Measurements from ENCODE around the gene COL11A1.
"Not testable (repeated sequence)": the region's sequence is repeated elsewhere in the genome, so short reads cannot be mapped to it uniquely, and the experiment has no call there.

The COL11A1 gene

GRCh38 chr1:103108376-103109150 is at the start of gene COL11A1:
TSS of gene COL11A1 (minus strand) at chr1:103108522. CDS start at chr1:103108178, 344 bp downstream.
- no peaks in the 10 kb centered on the region for H3K36me3 ChIP-seq (ENCODE audit: control insufficient read depth in 2 of 2, insufficient read depth in 2 of 2, low read length in 2 of 2)
- H3K9me3 ChIP-seq (ENCODE audit: control insufficient read depth in 2 of 2, low read length in 2 of 2): no peaks in the 10 kb centered on the region
- peak within 1 kb of the TSS; percentile 40 to 50 for H3K4me3 ChIP-seq (ENCODE audit: low read length in 2 of 2)
- H3K27ac ChIP-seq (ENCODE audit: low read depth in 2 of 2, low read length in 2 of 2): no peak within 1 kb of the TSS
- H3K9ac ChIP-seq (ENCODE audit: low read depth in 1 of 2, low read length in 2 of 2): no peak within 1 kb of the TSS
- H3K4me1 ChIP-seq (ENCODE audit: control insufficient read depth in 2 of 2, insufficient read depth in 2 of 2, low read length in 2 of 2): peaks cover 0 to 3% of the 10 kb centered on the region in 2 donors
- peaks cover 0 to 3% of the 10 kb centered on the region in 2 donors for H3K27me3 ChIP-seq (ENCODE audit: control insufficient read depth in 2 of 2, insufficient read depth in 2 of 2, low read length in 2 of 2)

GRCh38 chr1:103156966-103157365 is 48.6 kb upstream of the COL11A1 start:
- Histone ChIP-seq H3K4me1 (ENCODE audit: control insufficient read depth in 2 of 2, insufficient read depth in 2 of 2, low read length in 2 of 2) (no peaks in the 10 kb centered on the region), H3K27me3 (ENCODE audit: control insufficient read depth in 2 of 2, insufficient read depth in 2 of 2, low read length in 2 of 2) (no peaks in the 10 kb centered on the region), H3K27ac (ENCODE audit: low read depth in 2 of 2, low read length in 2 of 2) (no peak overlapping the region), H3K9me3 (ENCODE audit: control insufficient read depth in 2 of 2, low read length in 2 of 2) (no peaks in the 10 kb centered on the region), H3K9ac (ENCODE audit: low read depth in 1 of 2, low read length in 2 of 2) (no peak overlapping the region), H3K36me3 (ENCODE audit: control insufficient read depth in 2 of 2, insufficient read depth in 2 of 2, low read length in 2 of 2) (no peaks in the 10 kb centered on the region), H3K4me3 (ENCODE audit: low read length in 2 of 2) (no peak overlapping the region)

DNA sequence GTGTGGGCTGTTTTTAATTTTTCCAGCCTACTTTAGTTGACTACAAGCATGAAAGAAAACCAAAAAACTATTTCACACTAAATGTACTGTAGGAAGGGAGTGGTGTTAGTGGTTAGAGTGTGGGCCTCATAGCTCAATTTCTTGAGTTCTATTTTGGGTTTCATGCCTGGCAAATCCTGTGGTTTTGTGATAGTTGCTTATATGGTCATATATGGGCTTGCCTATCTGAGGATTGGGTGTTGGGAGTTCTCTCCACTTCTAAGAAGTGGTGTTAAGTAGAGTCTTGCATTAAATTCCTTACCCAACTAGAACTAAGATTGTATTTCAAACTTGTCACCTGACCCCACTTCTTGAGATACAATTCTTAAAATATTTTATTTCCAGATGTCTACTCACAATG is 37.8 kb upstream of the COL11A1 start:
- H3K27me3 ChIP-seq (ENCODE audit: control insufficient read depth in 2 of 2, insufficient read depth in 2 of 2, low read length in 2 of 2): no peaks in the 10 kb centered on the region
- no peak overlapping the region for H3K9ac ChIP-seq (ENCODE audit: low read depth in 1 of 2, low read length in 2 of 2)
- no peak overlapping the region for H3K27ac ChIP-seq (ENCODE audit: low read depth in 2 of 2, low read length in 2 of 2)
- H3K9me3 ChIP-seq (ENCODE audit: control insufficient read depth in 2 of 2, low read length in 2 of 2): no peaks in the 10 kb centered on the region
- H3K4me1 ChIP-seq (ENCODE audit: control insufficient read depth in 2 of 2, insufficient read depth in 2 of 2, low read length in 2 of 2): no peaks in the 10 kb centered on the region
- no peak overlapping the region for H3K4me3 ChIP-seq (ENCODE audit: low read length in 2 of 2)
- no peaks in the 10 kb centered on the region for H3K36me3 ChIP-seq (ENCODE audit: control insufficient read depth in 2 of 2, insufficient read depth in 2 of 2, low read length in 2 of 2)

DNA sequence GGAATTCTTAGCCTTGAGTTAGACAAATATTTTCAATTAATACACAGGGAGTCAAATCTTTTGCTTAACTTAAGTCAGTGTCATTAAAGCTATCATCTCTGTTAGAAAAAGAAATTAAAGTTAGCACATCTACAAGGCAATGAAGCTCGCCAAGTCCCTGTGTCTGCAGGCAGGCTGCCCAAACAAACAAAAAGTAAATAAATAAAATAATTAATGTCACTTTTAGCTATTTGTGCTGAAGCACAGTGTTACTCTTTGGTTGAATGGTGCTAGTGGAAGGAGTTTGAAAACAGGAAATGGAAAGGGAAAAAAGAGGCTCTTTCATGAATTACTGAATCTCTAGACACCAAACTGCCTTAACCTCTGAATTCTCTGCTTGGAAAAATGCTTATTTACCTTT is 37.1 kb upstream of the COL11A1 start:
- H3K27me3 ChIP-seq (ENCODE audit: control insufficient read depth in 2 of 2, insufficient read depth in 2 of 2, low read length in 2 of 2): no peaks in the 10 kb centered on the region
- H3K9ac ChIP-seq (ENCODE audit: low read depth in 1 of 2, low read length in 2 of 2): no peak overlapping the region
- no peak overlapping the region for H3K4me3 ChIP-seq (ENCODE audit: low read length in 2 of 2)
- no peak overlapping the region for H3K27ac ChIP-seq (ENCODE audit: low read depth in 2 of 2, low read length in 2 of 2)
- H3K36me3 ChIP-seq (ENCODE audit: control insufficient read depth in 2 of 2, insufficient read depth in 2 of 2, low read length in 2 of 2): no peaks in the 10 kb centered on the region
- H3K4me1 ChIP-seq (ENCODE audit: control insufficient read depth in 2 of 2, insufficient read depth in 2 of 2, low read length in 2 of 2): no peaks in the 10 kb centered on the region
- no peaks in the 10 kb centered on the region for H3K9me3 ChIP-seq (ENCODE audit: control insufficient read depth in 2 of 2, low read length in 2 of 2)

DNA sequence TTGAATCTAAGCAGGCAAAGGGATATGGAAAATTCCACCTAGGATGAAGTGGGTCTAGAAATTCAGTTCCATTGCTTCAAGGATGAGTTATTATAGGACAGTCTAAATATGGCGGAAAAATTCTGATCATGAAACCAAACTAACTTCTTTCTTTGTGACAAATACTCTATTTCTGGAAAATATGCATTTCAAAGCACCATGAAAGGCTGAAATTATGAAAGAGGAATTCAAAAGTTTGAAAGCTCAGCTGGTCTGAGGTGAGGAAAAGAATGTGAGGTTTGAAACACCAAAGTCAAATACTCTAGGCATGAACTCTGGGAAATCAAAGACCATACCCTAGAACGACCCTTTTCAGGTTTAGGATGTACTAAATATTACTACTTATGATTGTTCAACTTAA is 36.4 kb upstream of the COL11A1 start:
- H3K9me3 ChIP-seq (ENCODE audit: control insufficient read depth in 2 of 2, low read length in 2 of 2): no peaks in the 10 kb centered on the region
- H3K9ac ChIP-seq (ENCODE audit: low read depth in 1 of 2, low read length in 2 of 2): no peak overlapping the region
- no peaks in the 10 kb centered on the region for H3K36me3 ChIP-seq (ENCODE audit: control insufficient read depth in 2 of 2, insufficient read depth in 2 of 2, low read length in 2 of 2)
- H3K4me3 ChIP-seq (ENCODE audit: low read length in 2 of 2): no peak overlapping the region
- no peak overlapping the region for H3K27ac ChIP-seq (ENCODE audit: low read depth in 2 of 2, low read length in 2 of 2)
- H3K27me3 ChIP-seq (ENCODE audit: control insufficient read depth in 2 of 2, insufficient read depth in 2 of 2, low read length in 2 of 2): no peaks in the 10 kb centered on the region
- H3K4me1 ChIP-seq (ENCODE audit: control insufficient read depth in 2 of 2, insufficient read depth in 2 of 2, low read length in 2 of 2): no peaks in the 10 kb centered on the region

DNA sequence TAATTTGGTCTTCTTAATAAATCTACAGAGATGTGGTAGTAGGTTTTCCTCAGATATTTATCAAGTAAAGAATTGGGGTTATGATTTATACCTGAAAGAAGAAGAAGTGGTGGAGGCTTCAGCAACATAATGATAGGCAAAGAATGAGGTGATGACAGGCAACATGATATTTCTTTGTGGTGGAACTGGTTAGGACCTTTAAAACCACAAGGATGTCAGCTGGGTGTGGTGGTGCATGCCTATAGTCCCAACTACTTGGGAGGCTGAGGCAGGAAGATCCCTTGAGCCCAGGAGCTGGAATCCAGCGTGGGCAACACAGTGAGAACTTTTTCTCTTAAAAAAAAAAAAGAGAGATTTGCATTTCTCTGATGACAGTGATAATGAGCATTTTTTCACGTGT is 34.1 kb upstream of the COL11A1 start:
- H3K27ac ChIP-seq (ENCODE audit: low read depth in 2 of 2, low read length in 2 of 2): no peak overlapping the region
- no peaks in the 10 kb centered on the region for H3K27me3 ChIP-seq (ENCODE audit: control insufficient read depth in 2 of 2, insufficient read depth in 2 of 2, low read length in 2 of 2)
- H3K4me3 ChIP-seq (ENCODE audit: low read length in 2 of 2): no peak overlapping the region
- H3K9me3 ChIP-seq (ENCODE audit: control insufficient read depth in 2 of 2, low read length in 2 of 2): no peaks in the 10 kb centered on the region
- H3K9ac ChIP-seq (ENCODE audit: low read depth in 1 of 2, low read length in 2 of 2): no peak overlapping the region
- H3K36me3 ChIP-seq (ENCODE audit: control insufficient read depth in 2 of 2, insufficient read depth in 2 of 2, low read length in 2 of 2): no peaks in the 10 kb centered on the region
- H3K4me1 ChIP-seq (ENCODE audit: control insufficient read depth in 2 of 2, insufficient read depth in 2 of 2, low read length in 2 of 2): no peaks in the 10 kb centered on the region

DNA sequence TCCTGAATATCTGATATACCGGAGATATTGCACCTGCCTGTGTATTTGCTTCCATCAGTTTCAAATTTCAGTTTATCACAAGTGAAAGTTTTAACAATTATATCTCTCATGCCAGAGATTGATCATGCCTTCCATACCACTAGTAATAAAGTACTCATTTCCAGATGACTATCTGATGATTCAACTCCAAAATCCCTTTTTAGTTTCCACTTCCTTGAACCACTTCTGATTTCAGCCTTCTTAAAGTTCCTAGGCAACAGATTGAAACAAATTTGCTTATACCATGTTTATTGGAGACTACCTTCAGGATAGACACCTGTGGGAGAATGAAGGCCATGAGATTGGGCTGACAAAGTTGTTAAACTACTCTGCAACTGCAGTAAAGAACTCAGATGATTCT is 21.5 kb upstream of the COL11A1 start:
- H3K36me3 ChIP-seq (ENCODE audit: control insufficient read depth in 2 of 2, insufficient read depth in 2 of 2, low read length in 2 of 2): no peaks in the 10 kb centered on the region
- H3K27ac ChIP-seq (ENCODE audit: low read depth in 2 of 2, low read length in 2 of 2): no peak overlapping the region
- H3K4me1 ChIP-seq (ENCODE audit: control insufficient read depth in 2 of 2, insufficient read depth in 2 of 2, low read length in 2 of 2): no peaks in the 10 kb centered on the region
- H3K4me3 ChIP-seq (ENCODE audit: low read length in 2 of 2): no peak overlapping the region
- no peak overlapping the region for H3K9ac ChIP-seq (ENCODE audit: low read depth in 1 of 2, low read length in 2 of 2)
- no peaks in the 10 kb centered on the region for H3K9me3 ChIP-seq (ENCODE audit: control insufficient read depth in 2 of 2, low read length in 2 of 2)
- no peaks in the 10 kb centered on the region for H3K27me3 ChIP-seq (ENCODE audit: control insufficient read depth in 2 of 2, insufficient read depth in 2 of 2, low read length in 2 of 2)

- Histone ChIP-seq H3K27me3 (ENCODE audit: control insufficient read depth in 2 of 2, insufficient read depth in 2 of 2, low read length in 2 of 2) (no peaks in the 10 kb centered on the region), H3K4me3 (ENCODE audit: low read length in 2 of 2) (no peak overlapping the region), H3K27ac (ENCODE audit: low read depth in 2 of 2, low read length in 2 of 2) (no peak overlapping the region), H3K9me3 (ENCODE audit: control insufficient read depth in 2 of 2, low read length in 2 of 2) (no peaks in the 10 kb centered on the region), H3K9ac (ENCODE audit: low read depth in 1 of 2, low read length in 2 of 2) (no peak overlapping the region), H3K4me1 (ENCODE audit: control insufficient read depth in 2 of 2, insufficient read depth in 2 of 2, low read length in 2 of 2) (no peaks in the 10 kb centered on the region), H3K36me3 (ENCODE audit: control insufficient read depth in 2 of 2, insufficient read depth in 2 of 2, low read length in 2 of 2) (no peaks in the 10 kb centered on the region)
Observed at GRCh38 chr1:103129255-103129654, 20.9 kb upstream of the COL11A1 start.

- H3K27ac ChIP-seq (ENCODE audit: low read depth in 2 of 2, low read length in 2 of 2); H3K9me3 ChIP-seq (ENCODE audit: control insufficient read depth in 2 of 2, low read length in 2 of 2); H3K9ac ChIP-seq (ENCODE audit: low read depth in 1 of 2, low read length in 2 of 2); H3K36me3 ChIP-seq (ENCODE audit: control insufficient read depth in 2 of 2, insufficient read depth in 2 of 2, low read length in 2 of 2); H3K27me3 ChIP-seq (ENCODE audit: control insufficient read depth in 2 of 2, insufficient read depth in 2 of 2, low read length in 2 of 2); H3K4me3 ChIP-seq (ENCODE audit: low read length in 2 of 2); H3K4me1 ChIP-seq (ENCODE audit: control insufficient read depth in 2 of 2, insufficient read depth in 2 of 2, low read length in 2 of 2): not testable (repeated sequence)
Observed at GRCh38 chr1:103128256-103128655, 19.9 kb upstream of the COL11A1 start.

DNA sequence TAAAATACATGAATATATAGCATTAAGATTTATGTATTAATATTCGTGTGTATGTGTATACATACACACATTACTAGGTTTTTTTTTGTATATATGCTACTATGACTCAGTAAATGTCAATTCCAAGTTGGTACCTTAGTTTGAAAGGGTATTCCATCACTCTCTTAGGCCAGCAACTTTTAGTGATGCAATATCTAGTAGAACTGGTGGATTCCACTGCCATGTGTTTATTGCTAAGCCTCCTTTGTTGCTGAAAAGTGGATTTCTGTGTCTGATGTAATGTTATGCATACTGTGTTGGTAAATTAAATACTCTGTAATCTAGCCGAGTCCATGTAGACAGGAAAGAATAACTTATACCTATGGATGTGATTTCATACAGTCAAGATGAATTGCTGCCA is 16.9 kb upstream of the COL11A1 start:
- Histone ChIP-seq H3K4me3 (ENCODE audit: low read length in 2 of 2) (no peak overlapping the region), H3K27me3 (ENCODE audit: control insufficient read depth in 2 of 2, insufficient read depth in 2 of 2, low read length in 2 of 2) (no peaks in the 10 kb centered on the region), H3K36me3 (ENCODE audit: control insufficient read depth in 2 of 2, insufficient read depth in 2 of 2, low read length in 2 of 2) (no peaks in the 10 kb centered on the region), H3K9ac (ENCODE audit: low read depth in 1 of 2, low read length in 2 of 2) (no peak overlapping the region), H3K9me3 (ENCODE audit: control insufficient read depth in 2 of 2, low read length in 2 of 2) (no peaks in the 10 kb centered on the region), H3K4me1 (ENCODE audit: control insufficient read depth in 2 of 2, insufficient read depth in 2 of 2, low read length in 2 of 2) (no peaks in the 10 kb centered on the region), H3K27ac (ENCODE audit: low read depth in 2 of 2, low read length in 2 of 2) (no peak overlapping the region)
